ENCODE results near the gene TMOD1. TPM values are rescaled to one million over a fixed set of nuclear protein-coding genes. Genes with fewer than 3 reads are reported as not detected.

Gene TMOD1
- total and polyA plus RNA-seq, 2 of the 13 experiments (the other 11 are each of a cell fraction or from before 2014, with no cell fraction given): 0.04 to 0.07 TPM

DNA sequence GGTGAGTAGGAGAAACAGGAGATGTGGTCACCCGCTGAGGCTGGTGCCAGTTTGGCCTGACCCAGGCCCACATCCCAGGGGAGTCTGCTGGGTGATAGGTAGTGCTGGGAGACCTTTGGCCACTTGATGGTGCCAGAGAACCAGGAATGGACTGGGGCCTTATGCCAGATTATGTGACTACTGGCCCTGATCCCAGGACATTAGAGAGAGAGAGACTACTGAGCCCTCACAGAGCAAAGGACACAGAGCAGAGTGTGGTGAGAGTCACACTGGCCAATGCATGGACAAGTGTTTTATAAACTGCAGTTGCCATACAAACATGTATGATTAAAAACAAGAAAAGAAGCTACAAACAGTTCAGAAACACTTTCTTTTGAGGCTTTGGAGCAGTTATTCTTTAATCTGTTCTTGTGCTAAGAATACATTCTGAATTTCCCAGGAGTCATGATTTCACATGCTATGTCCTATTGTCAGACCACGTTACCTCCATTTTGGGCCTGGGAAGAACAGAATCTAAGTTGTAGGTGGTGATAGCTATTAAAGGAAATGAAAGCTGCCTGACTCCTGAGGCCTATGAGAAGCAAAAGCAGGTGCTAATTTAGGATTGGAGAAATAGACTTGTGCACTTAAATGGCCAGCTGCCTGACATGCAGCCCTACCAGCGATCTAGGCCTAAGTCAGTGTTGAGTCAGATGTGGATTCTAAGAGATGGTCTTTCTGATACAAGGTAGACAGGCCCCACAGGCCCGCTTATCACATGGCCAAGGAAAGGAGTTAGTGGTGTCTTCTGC lies 32.6 kb upstream of the TMOD1 start (continued):
- TF ChIP-seq TEAD2 (CRISPR knock-in tag; IDR thresholded peaks at IDR 0.05) (no peak), ZNF501 (CRISPR knock-in tag; IDR thresholded peaks at IDR 0.05) (no peak), NAIF1 (CRISPR knock-in tag; IDR thresholded peaks at IDR 0.05; ENCODE audit: borderline replicate concordance) (no peak), TP53 (CRISPR knock-in tag; conservative IDR thresholded peaks at IDR 0.05) (no peak), ZNF44 (CRISPR knock-in tag; IDR thresholded peaks at IDR 0.05) (no peak), ZNF253 (CRISPR knock-in tag; IDR thresholded peaks at IDR 0.05; ENCODE audit: borderline replicate concordance) (no peak), RELA (CRISPR knock-in tag; IDR thresholded peaks at IDR 0.05) (no peak), TCF12 (IDR thresholded peaks at IDR 0.05) (no peak), TCF12 (CRISPR knock-in tag; IDR thresholded peaks at IDR 0.05) (no peak), AKAP8 (CRISPR knock-in tag; IDR thresholded peaks at IDR 0.05) (no peak), CCAR2 (optimal IDR thresholded peaks at IDR 0.05; ENCODE audit: low read depth, low read length) (no peak), SMAD3 (CRISPR knock-in tag; IDR thresholded peaks at IDR 0.05) (no peak), FIP1L1 (IDR thresholded peaks at IDR 0.05; ENCODE audit: borderline replicate concordance, insufficient read depth, low read depth, low read length) (no peak), NFATC3 (CRISPR knock-in tag; IDR thresholded peaks at IDR 0.05) (no peak), SP2 (CRISPR knock-in tag; IDR thresholded peaks at IDR 0.05) (no peak), PPARG (CRISPR knock-in tag; conservative IDR thresholded peaks at IDR 0.05) (no peak), ZNF777 (CRISPR knock-in tag; IDR thresholded peaks at IDR 0.05) (no peak)
- TF ChIP-seq, protein P1, sequence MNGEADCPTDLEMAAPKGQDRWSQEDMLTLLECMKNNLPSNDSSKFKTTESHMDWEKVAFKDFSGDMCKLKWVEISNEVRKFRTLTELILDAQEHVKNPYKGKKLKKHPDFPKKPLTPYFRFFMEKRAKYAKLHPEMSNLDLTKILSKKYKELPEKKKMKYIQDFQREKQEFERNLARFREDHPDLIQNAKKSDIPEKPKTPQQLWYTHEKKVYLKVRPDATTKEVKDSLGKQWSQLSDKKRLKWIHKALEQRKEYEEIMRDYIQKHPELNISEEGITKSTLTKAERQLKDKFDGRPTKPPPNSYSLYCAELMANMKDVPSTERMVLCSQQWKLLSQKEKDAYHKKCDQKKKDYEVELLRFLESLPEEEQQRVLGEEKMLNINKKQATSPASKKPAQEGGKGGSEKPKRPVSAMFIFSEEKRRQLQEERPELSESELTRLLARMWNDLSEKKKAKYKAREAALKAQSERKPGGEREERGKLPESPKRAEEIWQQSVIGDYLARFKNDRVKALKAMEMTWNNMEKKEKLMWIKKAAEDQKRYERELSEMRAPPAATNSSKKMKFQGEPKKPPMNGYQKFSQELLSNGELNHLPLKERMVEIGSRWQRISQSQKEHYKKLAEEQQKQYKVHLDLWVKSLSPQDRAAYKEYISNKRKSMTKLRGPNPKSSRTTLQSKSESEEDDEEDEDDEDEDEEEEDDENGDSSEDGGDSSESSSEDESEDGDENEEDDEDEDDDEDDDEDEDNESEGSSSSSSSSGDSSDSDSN (CRISPR knock-in tag; IDR thresholded peaks at IDR 0.05): no peak
- TF ChIP-seq, protein P2, sequence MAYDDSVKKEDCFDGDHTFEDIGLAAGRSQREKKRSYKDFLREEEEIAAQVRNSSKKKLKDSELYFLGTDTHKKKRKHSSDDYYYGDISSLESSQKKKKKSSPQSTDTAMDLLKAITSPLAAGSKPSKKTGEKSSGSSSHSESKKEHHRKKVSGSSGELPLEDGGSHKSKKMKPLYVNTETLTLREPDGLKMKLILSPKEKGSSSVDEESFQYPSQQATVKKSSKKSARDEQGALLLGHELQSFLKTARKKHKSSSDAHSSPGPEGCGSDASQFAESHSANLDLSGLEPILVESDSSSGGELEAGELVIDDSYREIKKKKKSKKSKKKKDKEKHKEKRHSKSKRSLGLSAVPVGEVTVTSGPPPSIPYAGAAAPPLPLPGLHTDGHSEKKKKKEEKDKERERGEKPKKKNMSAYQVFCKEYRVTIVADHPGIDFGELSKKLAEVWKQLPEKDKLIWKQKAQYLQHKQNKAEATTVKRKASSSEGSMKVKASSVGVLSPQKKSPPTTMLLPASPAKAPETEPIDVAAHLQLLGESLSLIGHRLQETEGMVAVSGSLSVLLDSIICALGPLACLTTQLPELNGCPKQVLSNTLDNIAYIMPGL (CRISPR knock-in tag; IDR thresholded peaks at IDR 0.05; ENCODE audit: borderline replicate concordance in 1 of 2, low read depth in 1 of 2): 0 out of 4 replicates have a peak, but pooled peaks of 1 of the 2 experiments have one; percentile 33
- TF ChIP-seq, protein P3, sequence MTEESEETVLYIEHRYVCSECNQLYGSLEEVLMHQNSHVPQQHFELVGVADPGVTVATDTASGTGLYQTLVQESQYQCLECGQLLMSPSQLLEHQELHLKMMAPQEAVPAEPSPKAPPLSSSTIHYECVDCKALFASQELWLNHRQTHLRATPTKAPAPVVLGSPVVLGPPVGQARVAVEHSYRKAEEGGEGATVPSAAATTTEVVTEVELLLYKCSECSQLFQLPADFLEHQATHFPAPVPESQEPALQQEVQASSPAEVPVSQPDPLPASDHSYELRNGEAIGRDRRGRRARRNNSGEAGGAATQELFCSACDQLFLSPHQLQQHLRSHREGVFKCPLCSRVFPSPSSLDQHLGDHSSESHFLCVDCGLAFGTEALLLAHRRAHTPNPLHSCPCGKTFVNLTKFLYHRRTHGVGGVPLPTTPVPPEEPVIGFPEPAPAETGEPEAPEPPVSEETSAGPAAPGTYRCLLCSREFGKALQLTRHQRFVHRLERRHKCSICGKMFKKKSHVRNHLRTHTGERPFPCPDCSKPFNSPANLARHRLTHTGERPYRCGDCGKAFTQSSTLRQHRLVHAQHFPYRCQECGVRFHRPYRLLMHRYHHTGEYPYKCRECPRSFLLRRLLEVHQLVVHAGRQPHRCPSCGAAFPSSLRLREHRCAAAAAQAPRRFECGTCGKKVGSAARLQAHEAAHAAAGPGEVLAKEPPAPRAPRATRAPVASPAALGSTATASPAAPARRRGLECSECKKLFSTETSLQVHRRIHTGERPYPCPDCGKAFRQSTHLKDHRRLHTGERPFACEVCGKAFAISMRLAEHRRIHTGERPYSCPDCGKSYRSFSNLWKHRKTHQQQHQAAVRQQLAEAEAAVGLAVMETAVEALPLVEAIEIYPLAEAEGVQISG (CRISPR knock-in tag; IDR thresholded peaks at IDR 0.05): no peak
- TF ChIP-seq, protein P4, sequence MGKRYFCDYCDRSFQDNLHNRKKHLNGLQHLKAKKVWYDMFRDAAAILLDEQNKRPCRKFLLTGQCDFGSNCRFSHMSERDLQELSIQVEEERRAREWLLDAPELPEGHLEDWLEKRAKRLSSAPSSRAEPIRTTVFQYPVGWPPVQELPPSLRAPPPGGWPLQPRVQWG (CRISPR knock-in tag; IDR thresholded peaks at IDR 0.05; ENCODE audit: borderline replicate concordance, low read depth): no peak
- TF ChIP-seq, protein P5, sequence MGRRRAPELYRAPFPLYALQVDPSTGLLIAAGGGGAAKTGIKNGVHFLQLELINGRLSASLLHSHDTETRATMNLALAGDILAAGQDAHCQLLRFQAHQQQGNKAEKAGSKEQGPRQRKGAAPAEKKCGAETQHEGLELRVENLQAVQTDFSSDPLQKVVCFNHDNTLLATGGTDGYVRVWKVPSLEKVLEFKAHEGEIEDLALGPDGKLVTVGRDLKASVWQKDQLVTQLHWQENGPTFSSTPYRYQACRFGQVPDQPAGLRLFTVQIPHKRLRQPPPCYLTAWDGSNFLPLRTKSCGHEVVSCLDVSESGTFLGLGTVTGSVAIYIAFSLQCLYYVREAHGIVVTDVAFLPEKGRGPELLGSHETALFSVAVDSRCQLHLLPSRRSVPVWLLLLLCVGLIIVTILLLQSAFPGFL (CRISPR knock-in tag; IDR thresholded peaks at IDR 0.05): no peak
